Activated T-cell treated with anti-CD3 and anti-CD28 coated beads, Interleukin-2, amount 50 U/mL, for 1 hour (primary cell): Measurements from ENCODE around the gene TNFSF15.

Experiments used
- DNase-seq: peaks from one replicate; pipeline ENCODE4 v3.0.0-alpha.2; 2020

Gene TNFSF15

GRCh38 chr9:114824110-114824509 is 18.3 kb upstream of the TNFSF15 start:
- no peak for DNase-seq

GRCh38 chr9:114823441-114823840 is 17.6 kb upstream of the TNFSF15 start:
- no peak for DNase-seq

GRCh38 chr9:114822708-114823107 is 16.9 kb upstream of the TNFSF15 start:
- DNase-seq: no peak

GRCh38 chr9:114820776-114821501 is 15.1 kb upstream of the TNFSF15 start:
- DNase-seq: no peak

- DNase-seq: no peak
Measured at GRCh38 chr9:114818178-114818577, 12.3 kb upstream of the TNFSF15 start.

GRCh38 chr9:114813717-114814418 is 8.0 kb upstream of the TNFSF15 start:
- no peak for DNase-seq

GRCh38 chr9:114811966-114812636 is 6.3 kb upstream of the TNFSF15 start:
- no peak for DNase-seq

GRCh38 chr9:114811301-114811700 is 5.5 kb upstream of the TNFSF15 start:
- DNase-seq: no peak

GRCh38 chr9:114810614-114811013 is 4.8 kb upstream of the TNFSF15 start:
- DNase-seq: no peak

GRCh38 chr9:114806526-114806900 is 674 bp upstream of the TNFSF15 start:
- DNase-seq: no peak

- DNase-seq: no peak
Measured at GRCh38 chr9:114804505-114804904, 1.3 kb downstream of the TNFSF15 start.

- DNase-seq: no peak
Measured at GRCh38 chr9:114803479-114804265, 2.2 kb downstream of the TNFSF15 start.

GRCh38 chr9:114799925-114800324 is 5.9 kb downstream of the TNFSF15 start:
- DNase-seq: no peak

GRCh38 chr9:114799441-114799840 is 6.4 kb downstream of the TNFSF15 start:
- DNase-seq: no peak

GRCh38 chr9:114798780-114799427 is 6.9 kb downstream of the TNFSF15 start:
- no peak for DNase-seq

- no peak for DNase-seq
Measured at GRCh38 chr9:114798101-114798500, 7.7 kb downstream of the TNFSF15 start.

GRCh38 chr9:114792396-114792795 is 13.4 kb downstream of the TNFSF15 start:
- DNase-seq: no peak

GRCh38 chr9:114791736-114792135 is 14.1 kb downstream of the TNFSF15 start:
- no peak for DNase-seq

- no peak for DNase-seq
Measured at GRCh38 chr9:114791312-114791711, 14.5 kb downstream of the TNFSF15 start.

- no peak for DNase-seq
Measured at GRCh38 chr9:114790521-114790920, 15.3 kb downstream of the TNFSF15 start.

- no peak for DNase-seq
Measured at GRCh38 chr9:114789006-114789405, 16.8 kb downstream of the TNFSF15 start.

GRCh38 chr9:114787781-114788498 is 17.9 kb downstream of the TNFSF15 start:
- DNase-seq: no peak
